IPS-15b (cell line): ENCODE data around the gene LTB4R.

Experiments
- H3K27me3 ChIP-seq: one replicate; pipeline ENCODE4 v1.6.1; 2013; ENCODE audit warnings: low read length; ENCODE audit not compliant: control insufficient read depth, insufficient read depth
- H3K36me3 ChIP-seq: one replicate; pipeline ENCODE4 v1.6.1; 2013; ENCODE audit warnings: low read length; ENCODE audit not compliant: control insufficient read depth, insufficient read depth
- H3K4me1 ChIP-seq: one replicate; pipeline ENCODE4 v1.6.1; 2013; ENCODE audit warnings: mild to moderate bottlenecking, low read length; ENCODE audit not compliant: control insufficient read depth, insufficient read depth
- H3K4me3 ChIP-seq: one replicate; pipeline ENCODE4 v1.5.1; 2013; ENCODE audit warnings: low read depth, low read length
- H3K9ac ChIP-seq: one replicate; pipeline ENCODE4 v1.6.1; 2013; ENCODE audit warnings: low read depth, mild to moderate bottlenecking, low read length
- H3K9me3 ChIP-seq: one replicate; pipeline ENCODE4 v1.6.1; 2013; ENCODE audit warnings: mild to moderate bottlenecking, low read length; ENCODE audit not compliant: control insufficient read depth, insufficient read depth

LTB4R gene, protein sequence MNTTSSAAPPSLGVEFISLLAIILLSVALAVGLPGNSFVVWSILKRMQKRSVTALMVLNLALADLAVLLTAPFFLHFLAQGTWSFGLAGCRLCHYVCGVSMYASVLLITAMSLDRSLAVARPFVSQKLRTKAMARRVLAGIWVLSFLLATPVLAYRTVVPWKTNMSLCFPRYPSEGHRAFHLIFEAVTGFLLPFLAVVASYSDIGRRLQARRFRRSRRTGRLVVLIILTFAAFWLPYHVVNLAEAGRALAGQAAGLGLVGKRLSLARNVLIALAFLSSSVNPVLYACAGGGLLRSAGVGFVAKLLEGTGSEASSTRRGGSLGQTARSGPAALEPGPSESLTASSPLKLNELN

GRCh38 chr14:24310646-24311604, at the start of gene LTB4R:
Gene LTB4R, plus strand, starts transcription at chr14:24311502. Its CDS starts 4,150 bp downstream, at chr14:24315652.
- Histone ChIP-seq H3K9me3 (no peaks in the 10 kb centered on the region), H3K9ac (no peak within 1 kb of the TSS), H3K36me3 (peaks cover 10% of the 10 kb centered on the region), H3K4me1 (no peaks in the 10 kb centered on the region), H3K4me3 (no peak within 1 kb of the TSS), H3K27me3 (no peaks in the 10 kb centered on the region)

DNA sequence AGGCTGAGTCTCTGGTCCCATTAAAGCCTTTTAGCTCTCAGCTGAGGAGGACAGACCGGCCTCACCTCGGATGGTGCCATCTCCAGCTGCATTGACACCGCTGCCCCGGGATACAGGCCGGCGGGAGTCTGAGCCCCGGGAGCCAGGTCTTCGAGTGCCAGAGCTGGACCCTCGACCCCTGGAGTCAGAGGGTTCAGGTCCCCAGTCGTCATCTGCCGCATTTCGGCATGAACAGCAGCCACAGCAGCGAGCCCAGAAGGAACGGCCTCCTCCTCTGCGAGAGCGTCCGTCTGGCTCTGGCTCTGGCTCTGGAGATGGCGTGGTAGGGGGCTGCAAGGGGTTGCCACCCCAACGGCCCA, 49.4 kb upstream of the LTB4R start:
- H3K9me3 ChIP-seq = no peaks in the 10 kb centered on the region
- no peak overlapping the region for H3K9ac ChIP-seq
- H3K4me3 ChIP-seq = no peak overlapping the region
- no peaks in the 10 kb centered on the region for H3K27me3 ChIP-seq
- H3K36me3 ChIP-seq = peaks cover 14% of the 10 kb centered on the region
- no peaks in the 10 kb centered on the region for H3K4me1 ChIP-seq

GRCh38 chr14:24262821-24263733, 48.2 kb upstream of the LTB4R start, which contains the start of gene TGM1:
Gene TGM1, minus strand, starts transcription at chr14:24263177. Its CDS starts 825 bp downstream, at chr14:24262352.
- Histone ChIP-seq H3K9me3 (no peaks in the 10 kb centered on the region), H3K36me3 (peaks cover 14% of the 10 kb centered on the region), H3K27me3 (no peaks in the 10 kb centered on the region), H3K4me1 (no peaks in the 10 kb centered on the region), H3K4me3 (no peak within 1 kb of the TSS), H3K9ac (no peak within 1 kb of the TSS)

DNA sequence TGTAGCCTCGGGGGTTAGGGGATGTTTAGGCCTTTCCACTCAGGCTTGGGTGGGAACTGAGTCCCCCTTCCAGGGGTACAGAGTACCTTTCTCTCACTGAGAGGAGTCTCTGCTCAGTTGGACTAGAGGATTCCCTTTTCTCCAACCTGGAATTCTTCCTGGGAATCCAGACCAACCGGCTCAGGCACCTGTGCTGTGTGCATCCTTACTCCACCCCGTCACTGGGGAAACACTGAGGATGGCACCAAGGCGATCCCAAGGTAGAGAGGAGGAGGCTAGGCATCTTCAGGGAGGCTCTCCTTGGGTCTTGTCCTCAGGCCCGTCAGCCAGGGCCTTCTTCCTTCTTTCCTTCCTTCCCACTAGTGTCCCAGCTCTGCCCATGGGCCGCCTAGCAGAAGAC, 47.5 kb upstream of the LTB4R start:
- H3K4me1 ChIP-seq = no peaks in the 10 kb centered on the region
- no peaks in the 10 kb centered on the region for H3K27me3 ChIP-seq
- H3K9me3 ChIP-seq = no peaks in the 10 kb centered on the region
- H3K4me3 ChIP-seq = no peak overlapping the region
- H3K36me3 ChIP-seq = peaks cover 18% of the 10 kb centered on the region
- no peak overlapping the region for H3K9ac ChIP-seq

DNA sequence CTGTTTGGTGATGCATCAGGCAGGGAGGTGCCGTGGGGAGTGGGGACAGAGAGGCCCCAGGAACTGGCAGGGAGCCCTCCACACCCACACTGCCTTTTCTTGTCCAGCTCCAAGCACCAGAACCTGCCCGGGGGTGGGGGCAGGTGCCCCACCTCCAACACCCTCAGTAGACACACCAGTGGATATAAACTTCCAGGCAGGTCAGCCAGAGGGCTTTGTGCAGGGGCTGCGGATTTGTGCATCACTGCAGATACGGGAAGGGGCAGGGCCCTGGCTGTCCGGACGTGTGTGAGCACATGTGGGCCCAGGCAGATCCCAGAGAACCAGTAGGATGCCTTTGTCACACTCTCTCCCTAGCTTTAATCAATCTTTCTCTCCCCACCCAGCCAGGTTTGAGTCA, 47.0 kb upstream of the LTB4R start:
- Histone ChIP-seq H3K9ac (no peak overlapping the region), H3K36me3 (peaks cover 20% of the 10 kb centered on the region), H3K27me3 (no peaks in the 10 kb centered on the region), H3K4me3 (no peak overlapping the region), H3K4me1 (no peaks in the 10 kb centered on the region), H3K9me3 (no peaks in the 10 kb centered on the region)

- peaks cover 20% of the 10 kb centered on the region for H3K36me3 ChIP-seq
- no peaks in the 10 kb centered on the region for H3K4me1 ChIP-seq
- H3K27me3 ChIP-seq = no peaks in the 10 kb centered on the region
- no peak overlapping the region for H3K9ac ChIP-seq
- H3K4me3 ChIP-seq = no peak overlapping the region
- H3K9me3 ChIP-seq = no peaks in the 10 kb centered on the region
Measured at GRCh38 chr14:24266344-24267244, 44.7 kb upstream of the LTB4R start.

GRCh38 chr14:24267516-24267915, 43.8 kb upstream of the LTB4R start:
- Histone ChIP-seq H3K4me3 (no peak overlapping the region), H3K9ac (no peak overlapping the region), H3K4me1 (peaks cover 3% of the 10 kb centered on the region), H3K27me3 (no peaks in the 10 kb centered on the region), H3K9me3 (no peaks in the 10 kb centered on the region), H3K36me3 (peaks cover 20% of the 10 kb centered on the region)

DNA sequence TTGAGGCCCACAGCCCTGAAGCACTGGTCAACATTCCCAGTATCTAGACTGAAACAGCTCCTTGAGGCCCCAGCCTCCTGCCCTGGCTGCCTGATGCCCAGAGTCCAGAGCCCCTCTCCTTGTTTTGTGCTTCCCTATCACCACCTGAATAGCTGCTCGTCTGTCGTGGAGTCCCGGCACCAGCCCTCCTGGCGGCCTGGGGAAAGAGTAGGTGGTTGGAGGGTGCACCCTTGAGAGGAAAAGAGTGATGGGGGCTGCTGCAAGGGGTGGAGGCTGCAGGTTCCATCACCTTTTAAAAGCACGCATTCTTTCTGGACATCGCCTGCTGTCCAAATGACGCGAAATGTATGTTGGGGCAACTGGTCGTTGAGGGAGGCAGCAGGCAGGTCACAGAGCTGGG, 43.1 kb upstream of the LTB4R start:
- Histone ChIP-seq H3K27me3 (no peaks in the 10 kb centered on the region), H3K9me3 (no peaks in the 10 kb centered on the region), H3K4me1 (peaks cover 3% of the 10 kb centered on the region), H3K4me3 (no peak overlapping the region), H3K36me3 (peaks cover 20% of the 10 kb centered on the region), H3K9ac (no peak overlapping the region)

DNA sequence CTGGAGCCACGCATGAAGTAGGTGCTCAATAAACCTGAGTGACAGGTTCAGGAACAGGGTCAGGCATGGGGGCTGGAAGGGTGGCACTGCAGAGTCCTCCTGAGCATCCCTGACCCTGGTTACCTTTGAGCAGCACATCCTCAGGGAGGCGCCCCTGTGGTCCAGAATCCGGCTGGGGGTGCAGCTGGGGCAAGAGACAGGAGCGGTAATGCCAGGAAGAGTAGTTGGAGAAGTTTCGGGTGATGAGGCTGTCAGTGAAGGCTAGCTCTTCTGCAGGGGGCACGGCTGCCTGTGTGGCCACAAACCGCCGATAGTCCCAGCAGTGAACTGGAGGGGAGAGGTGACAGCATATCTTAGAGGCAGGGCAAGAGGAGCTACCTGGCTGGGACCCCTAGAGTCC, 41.9 kb upstream of the LTB4R start:
- Histone ChIP-seq H3K36me3 (peaks cover 20% of the 10 kb centered on the region), H3K27me3 (no peaks in the 10 kb centered on the region), H3K9me3 (no peaks in the 10 kb centered on the region)

DNA sequence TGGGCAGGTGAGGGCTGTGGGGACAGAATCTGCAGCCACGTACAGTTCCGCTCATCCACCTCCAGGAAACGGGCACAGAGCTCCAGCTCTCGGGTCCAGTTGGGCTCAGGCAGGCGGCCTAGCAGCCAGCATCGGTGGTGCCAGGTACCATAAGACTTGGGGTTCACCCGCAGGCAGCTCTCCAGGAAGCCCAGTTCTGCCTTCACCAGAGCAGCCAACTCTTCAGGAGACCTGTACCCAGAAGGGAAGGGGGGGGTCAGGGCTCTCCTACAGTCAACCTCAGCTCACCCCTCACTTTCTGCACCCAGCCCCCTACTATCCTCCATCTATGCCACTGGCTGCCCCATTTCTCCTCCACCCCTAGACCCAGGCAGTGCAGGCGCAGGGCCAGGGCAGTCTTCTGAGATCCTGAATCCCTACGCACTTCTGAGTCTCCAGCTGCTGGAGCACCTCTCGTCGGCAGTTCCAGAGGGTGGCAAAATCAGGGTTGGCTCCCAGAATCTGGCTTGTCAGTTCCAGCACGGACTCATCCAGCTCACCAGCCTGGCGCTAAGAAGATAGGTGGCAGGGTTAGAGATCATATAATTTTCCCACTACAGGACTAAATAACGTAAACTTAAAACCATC, 41.3 kb upstream of the LTB4R start:
- Histone ChIP-seq H3K9me3 (no peaks in the 10 kb centered on the region), H3K4me3 (no peak overlapping the region)

More for the DNA sequence above, 41.9 kb upstream of the LTB4R start:
- H3K9ac ChIP-seq = no peak overlapping the region
- H3K4me1 ChIP-seq = peaks cover 3% of the 10 kb centered on the region
- no peak overlapping the region for H3K4me3 ChIP-seq

More for the DNA sequence above, 41.3 kb upstream of the LTB4R start:
- H3K4me1 ChIP-seq = peaks cover 3% of the 10 kb centered on the region
- H3K36me3 ChIP-seq = peaks cover 16% of the 10 kb centered on the region
- H3K27me3 ChIP-seq = no peaks in the 10 kb centered on the region
- no peak overlapping the region for H3K9ac ChIP-seq
